ENCODE data around the gene AP1G2. TPM values are rescaled to one million over a fixed set of nuclear protein-coding genes. Genes with fewer than 3 reads are reported as not detected.
"Not testable (repeated sequence)": the region's sequence is repeated elsewhere in the genome, so short reads cannot be mapped to it uniquely, and the experiment has no call there.

The AP1G2 gene
- total RNA-seq, 2 experiments from 2014 or later: 118 to 124 TPM

GRCh38 chr14:23603103-23603502 lies 35.5 kb upstream of the AP1G2 start:
- H3K27me3 Mint-ChIP-seq: no peaks in the 10 kb centered on the region
- DNase-seq: no peak
- peaks cover 2% of the 10 kb centered on the region for H3K9me3 Mint-ChIP-seq
- H3K4me3 Mint-ChIP-seq: no peak overlapping the region
- H3K4me1 Mint-ChIP-seq: peaks cover 14% of the 10 kb centered on the region
- H3K36me3 Mint-ChIP-seq: peaks cover 2% of the 10 kb centered on the region
- H3K27ac Mint-ChIP-seq: no peak overlapping the region

- Mint-ChIP-seq H3K27ac (no peak overlapping the region), H3K9me3 (peaks cover 2% of the 10 kb centered on the region), H3K27me3 (no peaks in the 10 kb centered on the region), H3K4me1 (peaks cover 14% of the 10 kb centered on the region), H3K36me3 (peaks cover 2% of the 10 kb centered on the region), H3K4me3 (no peak overlapping the region)
- DNase-seq: no peak
These were observed 34.8 kb upstream of the AP1G2 start for GRCh38 chr14:23602181-23603095.

GRCh38 chr14:23601845-23602180 lies 34.2 kb upstream of the AP1G2 start:
- Mint-ChIP-seq H3K9me3 (peaks cover 2% of the 10 kb centered on the region), H3K4me3 (no peak overlapping the region), H3K4me1 (peaks cover 13% of the 10 kb centered on the region), H3K36me3 (peaks cover 2% of the 10 kb centered on the region), H3K27ac (no peak overlapping the region), H3K27me3 (no peaks in the 10 kb centered on the region)
- DNase-seq: no peak

GRCh38 chr14:23601424-23601823 lies 33.8 kb upstream of the AP1G2 start:
- Mint-ChIP-seq H3K4me3 (no peak overlapping the region), H3K9me3 (peaks cover 2% of the 10 kb centered on the region), H3K27ac (no peak overlapping the region), H3K36me3 (peaks cover 2% of the 10 kb centered on the region), H3K4me1 (peaks cover 10% of the 10 kb centered on the region), H3K27me3 (no peaks in the 10 kb centered on the region)
- DNase-seq: no peak

GRCh38 chr14:23600806-23601205 lies 33.2 kb upstream of the AP1G2 start:
- Mint-ChIP-seq H3K27me3 (no peaks in the 10 kb centered on the region), H3K27ac (no peak overlapping the region), H3K4me1 (peaks cover 5% of the 10 kb centered on the region), H3K4me3 (no peak overlapping the region), H3K36me3 (peaks cover 2% of the 10 kb centered on the region), H3K9me3 (peaks cover 2% of the 10 kb centered on the region)
- no peak for DNase-seq

- no peak for DNase-seq
- Mint-ChIP-seq H3K27ac (no peak overlapping the region), H3K9me3 (peaks cover 2% of the 10 kb centered on the region), H3K36me3 (peaks cover 2% of the 10 kb centered on the region), H3K4me3 (no peak overlapping the region), H3K4me1 (no peaks in the 10 kb centered on the region), H3K27me3 (no peaks in the 10 kb centered on the region)
These were observed 32.7 kb upstream of the AP1G2 start for GRCh38 chr14:23600322-23600707.

GRCh38 chr14:23594191-23594590 lies 26.6 kb upstream of the AP1G2 start:
- H3K4me3 Mint-ChIP-seq, H3K36me3 Mint-ChIP-seq, DNase-seq, H3K27me3 Mint-ChIP-seq, H3K27ac Mint-ChIP-seq, H3K4me1 Mint-ChIP-seq, H3K9me3 Mint-ChIP-seq: not testable (repeated sequence)

- no peak overlapping the region for H3K4me3 Mint-ChIP-seq
- peaks cover 5% of the 10 kb centered on the region for H3K4me1 Mint-ChIP-seq
- H3K27ac Mint-ChIP-seq: no peak overlapping the region
- H3K27me3 Mint-ChIP-seq: peaks cover 13% of the 10 kb centered on the region
- no peaks in the 10 kb centered on the region for H3K36me3 Mint-ChIP-seq
- DNase-seq: no peak
- H3K9me3 Mint-ChIP-seq: no peaks in the 10 kb centered on the region
These were observed 22.6 kb upstream of the AP1G2 start for GRCh38 chr14:23590198-23590597.

- Mint-ChIP-seq H3K36me3 (no peaks in the 10 kb centered on the region), H3K27me3 (peaks cover 13% of the 10 kb centered on the region), H3K9me3 (no peaks in the 10 kb centered on the region), H3K4me1 (peaks cover 5% of the 10 kb centered on the region), H3K27ac (no peak overlapping the region), H3K4me3 (no peak overlapping the region)
- no peak for DNase-seq
These were observed 22.0 kb upstream of the AP1G2 start for GRCh38 chr14:23589606-23590005.

GRCh38 chr14:23588884-23589598 lies 21.4 kb upstream of the AP1G2 start:
- peak; percentile 82 for DNase-seq
- Mint-ChIP-seq H3K27ac (no peak overlapping the region), H3K4me3 (no peak overlapping the region), H3K36me3 (no peaks in the 10 kb centered on the region), H3K4me1 (peaks cover 5% of the 10 kb centered on the region), H3K27me3 (peaks cover 14% of the 10 kb centered on the region), H3K9me3 (no peaks in the 10 kb centered on the region)

GRCh38 chr14:23584527-23585203 lies 17.1 kb upstream of the AP1G2 start:
- peaks cover 26% of the 10 kb centered on the region for H3K27me3 Mint-ChIP-seq
- not testable (repeated sequence) for H3K4me3 Mint-ChIP-seq, H3K4me1 Mint-ChIP-seq, DNase-seq, H3K9me3 Mint-ChIP-seq, H3K36me3 Mint-ChIP-seq, H3K27ac Mint-ChIP-seq

- peaks cover 28% of the 10 kb centered on the region for H3K27me3 Mint-ChIP-seq
- H3K4me3 Mint-ChIP-seq, DNase-seq, H3K9me3 Mint-ChIP-seq, H3K27ac Mint-ChIP-seq, H3K36me3 Mint-ChIP-seq, H3K4me1 Mint-ChIP-seq: not testable (repeated sequence)
These were observed 16.4 kb upstream of the AP1G2 start for GRCh38 chr14:23583761-23584526.

GRCh38 chr14:23582906-23583760 lies 15.5 kb upstream of the AP1G2 start:
- DNase-seq: no peak
- Mint-ChIP-seq H3K4me1 (peaks cover 9% of the 10 kb centered on the region), H3K27ac (no peak overlapping the region), H3K4me3 (no peak overlapping the region), H3K9me3 (no peaks in the 10 kb centered on the region), H3K36me3 (no peaks in the 10 kb centered on the region), H3K27me3 (peaks cover 32% of the 10 kb centered on the region)

- H3K27ac Mint-ChIP-seq: no peak overlapping the region
- DNase-seq: no peak
- H3K4me1 Mint-ChIP-seq: peaks cover 15% of the 10 kb centered on the region
- H3K27me3 Mint-ChIP-seq: peaks cover 45% of the 10 kb centered on the region
- no peak overlapping the region for H3K4me3 Mint-ChIP-seq
- H3K36me3 Mint-ChIP-seq: no peaks in the 10 kb centered on the region
- no peaks in the 10 kb centered on the region for H3K9me3 Mint-ChIP-seq
These were observed 13.3 kb upstream of the AP1G2 start for GRCh38 chr14:23580948-23581281.

Data from activated naive CD8-positive, alpha-beta T cell treated with anti-CD3 and anti-CD28 coated beads for 36 hours (primary cell).